ENCODE results near the gene GAD1.

The GAD1 gene

DNA sequence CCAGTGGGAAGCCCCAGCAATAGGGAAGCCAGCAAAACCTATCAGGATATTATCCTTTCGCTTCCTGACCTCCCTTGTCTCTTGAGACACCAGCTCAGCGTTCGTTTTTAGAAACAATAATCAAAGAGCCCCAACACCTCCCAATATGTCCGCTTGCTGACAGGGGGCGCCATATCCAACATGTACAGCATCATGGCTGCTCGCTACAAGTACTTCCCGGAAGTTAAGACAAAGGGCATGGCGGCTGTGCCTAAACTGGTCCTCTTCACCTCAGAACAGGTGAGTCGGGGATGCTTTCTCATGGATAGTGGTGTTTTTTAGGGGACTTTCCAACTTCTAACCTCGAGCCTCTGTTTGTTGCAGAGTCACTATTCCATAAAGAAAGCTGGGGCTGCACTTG, 28.7 kb downstream of the GAD1 start:
- peak; percentile 44 for DNase-seq (ENCODE audit: low spot score)

DNA sequence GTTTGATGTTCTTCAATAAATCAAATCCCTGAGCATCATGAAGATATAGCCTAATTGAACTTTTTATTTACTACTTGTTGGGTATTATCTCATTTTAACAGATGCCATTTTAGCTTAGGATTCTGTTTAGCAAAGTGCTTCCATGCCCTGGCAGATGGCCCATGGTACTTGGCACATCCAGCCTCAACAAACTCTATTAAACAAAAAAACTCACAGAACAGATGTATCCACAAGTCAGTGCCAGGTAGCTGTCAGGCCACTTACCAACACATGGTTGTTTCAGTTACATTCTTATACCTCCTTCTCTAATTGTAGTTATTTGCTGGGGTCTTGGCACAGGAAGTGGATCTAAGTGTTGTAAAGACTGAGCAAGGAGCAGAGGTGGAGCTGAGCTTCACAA, 29.6 kb downstream of the GAD1 start:
- no peak for DNase-seq (ENCODE audit: low spot score)

DNA sequence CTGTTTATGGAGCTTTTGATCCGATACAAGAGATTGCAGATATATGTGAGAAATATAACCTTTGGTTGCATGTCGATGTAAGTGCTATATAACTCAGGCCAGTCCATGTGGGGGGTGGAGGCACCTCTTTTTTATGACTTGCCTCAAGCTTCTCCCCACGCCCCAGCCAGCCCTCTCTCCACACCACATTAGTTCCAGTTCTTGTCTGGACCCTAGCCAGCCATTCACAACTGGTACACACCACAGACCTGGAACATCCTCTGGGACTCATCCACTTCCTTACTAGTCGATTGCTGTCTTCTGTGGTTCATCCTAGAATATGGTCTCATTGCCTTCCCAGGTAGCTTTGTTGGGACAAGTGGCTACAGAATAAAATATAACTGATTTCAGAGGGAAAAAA, 31.0 kb downstream of the GAD1 start:
- DNase-seq (ENCODE audit: low spot score), result no peak

DNA sequence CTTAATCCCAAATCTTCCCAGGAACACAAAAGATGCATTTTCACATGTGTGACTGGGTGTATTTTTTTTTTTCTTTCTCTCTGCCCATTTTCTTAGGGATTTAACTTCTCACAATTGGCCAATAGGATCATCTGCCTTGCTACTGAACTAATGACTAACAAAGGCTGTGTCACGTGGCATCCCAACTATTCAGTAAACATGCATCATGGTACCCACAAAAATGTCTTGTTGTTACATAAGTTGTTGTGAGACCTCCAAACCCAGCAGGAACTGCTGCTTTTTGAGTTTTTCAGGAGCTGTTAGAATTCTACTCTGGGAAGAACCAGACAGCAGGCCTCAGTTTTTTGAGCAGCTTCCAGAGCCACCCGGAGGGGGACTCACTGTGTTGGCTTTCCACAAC, 31.9 kb downstream of the GAD1 start:
- DNase-seq (ENCODE audit: low spot score), result no peak

DNA sequence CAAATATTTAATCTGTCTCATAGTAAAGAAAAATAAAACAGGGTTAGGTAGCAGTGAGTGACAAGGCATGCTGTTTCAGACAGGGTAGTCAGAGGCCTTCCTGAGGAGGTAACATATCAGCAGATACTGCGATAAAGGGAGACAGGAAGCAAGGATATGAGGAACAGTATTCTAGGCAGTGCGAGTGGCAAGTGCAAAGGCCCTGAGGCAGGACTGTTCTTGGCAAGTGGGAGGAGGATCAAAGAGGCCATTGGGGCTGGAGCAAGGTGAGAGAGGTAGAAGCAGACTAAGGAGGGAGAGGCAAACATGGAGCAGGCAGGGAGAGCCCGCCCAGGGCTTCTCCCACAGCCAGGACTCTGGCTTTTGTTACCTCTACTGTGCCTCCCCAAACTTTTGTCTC, 33.6 kb downstream of the GAD1 start:
- no peak for DNase-seq (ENCODE audit: low spot score)

DNA sequence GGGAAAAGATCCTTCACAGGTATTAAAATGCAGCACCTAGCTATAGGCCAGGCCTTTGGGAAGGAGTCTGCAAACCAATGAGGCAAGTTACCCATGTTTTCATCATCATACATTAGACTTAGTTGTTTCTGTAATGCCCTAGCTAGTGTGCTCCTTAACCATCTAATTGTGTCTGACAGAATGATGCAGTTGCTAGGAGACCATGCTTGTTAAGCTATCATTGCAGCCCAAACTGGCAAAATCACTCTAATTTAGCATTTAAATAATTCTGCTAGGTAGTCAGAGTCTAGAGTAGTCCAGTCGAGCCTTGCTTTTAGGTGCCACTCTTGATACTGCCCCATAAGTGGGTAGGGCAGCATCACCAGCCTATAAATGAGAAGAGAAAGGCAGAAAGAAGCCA, 34.9 kb downstream of the GAD1 start:
- DNase-seq (ENCODE audit: low spot score), result no peak

DNA sequence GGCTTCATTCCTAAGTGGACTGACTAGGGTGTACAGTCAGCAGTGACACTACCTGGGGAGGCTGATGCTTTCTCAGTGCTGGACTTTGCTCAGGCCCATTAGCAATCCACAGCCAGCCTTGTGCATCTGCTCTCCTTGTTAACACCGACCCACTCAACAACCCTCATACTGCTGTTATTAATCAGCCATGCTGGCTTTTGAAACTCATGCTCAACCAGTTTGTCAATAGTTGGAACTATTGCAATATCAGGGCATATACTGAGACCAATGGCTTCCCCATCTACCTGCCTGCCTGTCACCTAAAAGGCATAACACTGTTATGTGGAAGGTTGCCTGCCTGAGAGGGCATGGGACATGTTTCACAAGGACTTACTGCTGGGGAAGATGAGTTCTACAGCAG, 39.4 kb downstream of the GAD1 start:
- DNase-seq (ENCODE audit: low spot score), result no peak

DNA sequence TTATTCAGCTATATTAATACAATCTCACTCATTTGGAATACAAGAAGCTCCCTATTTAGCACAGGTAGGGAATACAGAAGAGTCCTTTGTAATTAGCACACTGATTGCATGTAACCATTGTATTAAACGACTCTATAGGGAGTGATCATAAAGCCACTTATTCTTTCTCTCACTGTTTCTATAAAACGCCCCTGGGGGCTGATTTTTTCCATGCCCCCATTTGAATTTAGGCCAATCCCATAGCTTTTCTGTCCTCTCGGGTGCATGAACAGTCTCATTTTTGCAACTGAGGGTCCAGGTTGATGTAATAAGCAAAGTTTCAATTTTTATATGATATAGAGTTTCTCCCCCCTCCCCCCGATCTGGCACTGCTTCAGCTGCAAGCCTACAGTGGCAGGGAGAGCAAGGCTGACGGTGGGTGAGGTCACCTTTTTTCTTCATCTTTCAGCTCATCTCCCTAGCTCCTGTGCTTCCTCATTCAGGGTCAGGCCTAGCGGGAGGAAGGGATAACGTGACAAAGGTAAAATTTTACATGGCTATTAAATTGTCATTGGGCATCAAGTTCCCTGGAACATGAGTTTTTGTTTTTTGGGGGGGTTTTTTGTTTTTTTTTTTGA, 45.7 kb downstream of the GAD1 start:
- no peak for DNase-seq (ENCODE audit: low spot score)

DNA sequence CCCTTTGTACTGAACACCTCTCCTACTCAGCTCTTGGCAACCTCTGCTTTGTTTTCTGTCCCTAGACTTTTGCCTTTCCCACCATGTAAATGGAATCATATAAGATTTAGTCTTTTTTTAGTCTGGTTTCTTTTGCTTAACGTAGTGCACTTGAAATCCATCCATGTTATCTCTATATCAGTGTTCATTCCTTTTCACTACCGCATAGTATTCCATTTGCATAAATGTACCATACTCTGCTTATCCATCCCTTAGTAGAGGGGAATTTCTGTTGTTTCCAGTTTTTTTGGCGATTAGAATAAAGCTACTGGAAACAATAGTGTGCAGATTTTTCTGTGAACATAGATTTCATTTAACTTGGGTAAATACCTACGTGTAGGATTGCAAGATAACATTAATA, 46.4 kb downstream of the GAD1 start:
- DNase-seq (ENCODE audit: low spot score), result no peak

DNA sequence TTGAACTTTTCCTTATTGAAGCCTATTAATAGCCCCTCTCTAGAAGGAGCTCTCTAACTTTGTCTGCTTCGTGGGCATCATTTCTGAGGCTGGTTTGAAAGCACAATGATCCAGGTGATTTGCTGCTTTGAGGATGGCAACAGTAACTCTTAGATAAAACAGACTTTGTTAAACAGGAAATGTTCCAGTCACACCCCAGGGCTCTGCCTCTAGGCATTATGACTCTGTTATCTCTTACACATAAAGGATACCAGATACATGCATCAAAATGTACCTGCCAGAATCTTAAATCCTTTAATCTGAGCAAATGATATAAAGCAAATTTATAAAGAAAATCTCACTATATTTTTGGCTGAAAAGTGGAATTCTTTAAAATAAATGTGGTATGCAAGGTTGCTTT, 52.3 kb downstream of the GAD1 start:
- DNase-seq (ENCODE audit: low spot score), result no peak

DNA sequence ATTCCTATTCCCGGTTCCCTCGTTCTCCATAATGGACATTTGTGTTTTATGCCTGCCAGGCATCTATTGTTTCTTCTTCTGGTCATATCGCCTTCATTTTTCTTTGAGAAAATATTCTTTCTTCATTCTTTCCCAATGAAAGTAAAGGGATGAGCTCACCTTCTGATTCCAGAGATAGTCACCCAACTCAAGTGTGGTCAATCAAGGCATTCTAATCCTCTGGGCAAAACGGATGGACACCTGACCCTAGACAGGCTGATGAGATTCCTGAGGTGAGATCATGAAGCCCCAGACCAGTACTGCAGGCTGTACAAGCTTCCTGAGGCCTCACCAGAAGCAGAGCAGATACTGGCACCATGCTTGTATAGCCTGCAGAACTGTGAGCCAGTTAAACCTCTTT, 52.8 kb downstream of the GAD1 start:
- no peak for DNase-seq (ENCODE audit: low spot score)

DNA sequence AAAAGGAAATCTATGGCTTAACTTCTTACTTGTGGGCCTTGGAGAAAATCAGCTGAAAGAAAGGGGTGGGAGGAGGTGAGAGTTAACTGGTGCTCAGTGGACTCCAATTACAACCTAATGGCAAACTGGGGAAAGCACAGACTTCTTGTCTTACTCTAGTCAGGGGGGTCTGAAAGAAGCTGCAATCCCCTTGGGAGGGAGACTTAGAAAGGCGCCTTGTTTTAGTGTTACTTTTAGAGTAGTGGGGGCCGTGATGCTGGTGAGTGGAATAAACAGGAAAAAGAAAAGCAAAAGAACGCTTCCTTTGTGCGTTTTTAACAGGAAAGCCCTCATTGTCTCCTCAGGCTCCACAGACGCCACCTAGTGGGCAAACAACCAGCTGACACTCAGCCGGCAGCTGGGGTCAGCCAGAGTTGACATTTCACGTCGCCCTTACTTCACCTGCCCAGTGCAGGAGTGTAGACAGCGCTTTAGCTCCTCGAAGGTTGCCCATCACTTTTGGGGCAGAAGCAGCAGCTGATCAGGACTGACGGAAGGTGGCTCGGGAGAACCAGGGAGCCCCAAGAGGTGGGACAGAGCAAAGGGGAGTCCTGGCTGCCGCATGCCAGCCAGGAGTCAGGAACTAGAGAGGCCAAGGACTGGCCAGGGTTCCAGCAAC, 56.5 kb downstream of the GAD1 start:
- DNase-seq (ENCODE audit: low spot score), result peak; percentile 92

DNA sequence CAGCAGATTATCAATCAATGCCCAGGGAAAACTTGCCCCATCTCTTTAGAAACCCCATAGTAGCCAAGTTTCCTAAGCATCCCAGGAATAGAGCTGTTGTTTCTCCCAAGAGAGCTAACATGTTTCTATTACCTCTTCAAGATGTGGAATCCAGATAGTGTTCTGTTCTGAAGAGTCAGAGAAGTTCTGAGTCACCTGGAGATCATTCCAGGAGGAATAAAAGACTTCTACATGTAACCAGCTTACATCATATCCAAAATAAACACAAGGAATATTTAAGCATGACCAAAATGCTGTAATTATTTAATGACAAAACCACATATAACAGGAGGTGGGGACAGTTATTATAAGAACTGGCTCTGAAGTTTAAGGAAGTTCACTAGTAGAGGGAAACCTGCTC, 61.4 kb downstream of the GAD1 start:
- DNase-seq (ENCODE audit: low spot score), result no peak

DNA sequence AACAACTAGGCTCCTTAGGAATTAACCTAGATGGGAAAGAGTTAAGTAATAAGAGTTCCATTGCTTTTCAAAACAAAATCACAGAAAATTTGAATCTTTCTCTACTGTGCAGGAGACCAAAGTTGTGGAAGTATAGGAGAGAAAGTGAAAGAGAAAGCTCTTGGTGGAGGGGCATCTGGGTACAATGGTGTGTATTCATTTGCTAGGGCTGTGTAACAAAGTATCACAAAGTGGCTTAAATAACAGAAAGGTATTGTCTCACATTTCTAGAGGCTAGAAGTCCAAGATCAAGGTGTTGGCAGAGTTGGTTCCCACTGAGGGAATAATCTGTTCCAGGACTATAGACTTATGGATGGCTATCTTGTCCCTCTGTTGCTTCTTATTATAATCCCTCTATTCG, 61.8 kb downstream of the GAD1 start:
- no peak for DNase-seq (ENCODE audit: low spot score)

DNA sequence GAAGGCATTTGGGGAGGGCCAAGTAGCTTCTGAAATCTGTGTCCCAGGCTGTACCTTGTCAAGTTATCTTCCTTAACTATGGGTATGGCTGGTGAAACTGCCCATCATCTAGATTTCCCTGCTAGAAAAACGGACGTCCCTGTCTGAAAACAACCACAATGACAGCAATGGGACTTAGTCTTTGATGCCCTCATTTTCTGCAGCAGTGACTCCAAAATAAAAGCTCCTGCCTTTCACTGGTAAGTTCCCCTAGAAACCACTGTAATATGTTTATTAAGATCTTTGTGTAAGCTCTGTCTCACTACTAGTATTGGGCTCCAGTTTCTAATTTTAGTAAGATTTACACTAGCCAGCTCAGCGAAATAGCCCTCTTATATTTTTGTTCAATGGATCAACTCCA, 65.2 kb downstream of the GAD1 start:
- no peak for DNase-seq (ENCODE audit: low spot score)

DNA sequence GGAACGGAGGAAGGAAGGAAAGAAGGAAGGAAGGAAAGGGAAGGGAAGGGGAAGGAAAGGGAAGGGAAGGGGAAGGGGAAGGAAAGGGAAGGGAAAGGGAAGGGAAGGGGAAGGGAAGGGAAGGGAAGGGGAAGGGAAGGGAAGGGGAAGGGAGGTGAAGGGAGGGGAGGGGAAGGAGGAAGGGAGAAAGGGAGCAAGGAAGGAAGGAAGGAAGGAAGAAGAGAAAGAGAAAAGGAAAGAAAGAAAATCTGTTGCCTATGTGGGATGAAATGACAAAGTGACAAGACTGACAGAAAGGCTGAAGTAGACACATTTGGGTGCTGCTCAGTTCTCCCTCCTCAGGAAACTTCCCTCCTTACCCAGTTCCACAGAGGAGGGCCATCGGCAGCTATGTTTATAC, 66.1 kb downstream of the GAD1 start:
- DNase-seq (ENCODE audit: low spot score), result no peak

DNA sequence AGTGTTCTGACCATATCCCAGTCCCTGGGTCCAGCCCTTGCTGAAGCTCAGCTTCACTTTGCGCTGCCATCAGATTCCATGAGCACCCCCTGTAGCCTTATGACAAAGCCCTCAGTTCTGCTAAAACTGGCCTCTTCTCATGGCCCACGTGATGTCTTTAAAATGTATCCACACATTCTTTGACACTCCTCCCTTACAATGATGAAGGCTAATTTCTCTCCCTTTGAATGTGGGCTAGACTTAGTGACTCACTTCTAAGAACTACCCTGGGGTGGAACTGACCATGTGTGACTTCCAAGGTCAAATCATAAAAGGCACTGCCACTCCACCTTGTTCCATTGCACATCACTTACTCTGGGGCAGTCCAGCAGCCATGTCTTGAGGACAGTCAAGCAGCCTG, 67.0 kb downstream of the GAD1 start:
- DNase-seq (ENCODE audit: low spot score), result no peak

DNA sequence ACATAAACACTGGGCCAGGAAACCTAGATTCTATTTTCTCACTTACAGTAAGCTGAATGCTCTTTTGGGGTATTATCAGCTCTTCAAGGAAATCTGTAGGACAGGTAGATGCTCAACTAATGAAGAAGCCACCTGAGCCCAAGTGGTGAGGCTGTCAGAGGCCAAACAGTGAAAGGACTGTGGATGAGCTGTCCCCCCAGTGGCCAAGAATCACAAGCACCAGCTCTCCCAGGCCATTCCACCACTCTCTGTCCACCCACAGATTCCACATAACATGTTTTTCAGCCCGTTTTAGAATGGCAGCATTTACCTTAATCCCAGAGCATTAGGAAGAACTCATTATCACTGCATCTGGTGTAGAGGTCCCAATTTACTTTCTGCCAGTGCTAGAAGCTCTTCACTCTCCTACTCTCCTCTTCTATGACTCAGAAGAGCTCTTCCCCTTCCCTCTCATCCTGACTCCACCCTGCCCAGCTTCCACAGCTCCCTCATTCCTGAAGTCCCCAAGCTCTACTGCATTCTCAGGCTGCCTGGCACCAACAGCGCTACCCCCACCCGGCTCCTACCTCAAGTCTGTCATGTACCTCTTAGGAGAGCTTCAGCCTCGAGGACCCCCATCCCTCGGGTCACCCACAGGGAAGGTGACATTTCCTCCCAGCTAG, 68.6 kb downstream of the GAD1 start:
- DNase-seq (ENCODE audit: low spot score), result peak; percentile 18

DNA sequence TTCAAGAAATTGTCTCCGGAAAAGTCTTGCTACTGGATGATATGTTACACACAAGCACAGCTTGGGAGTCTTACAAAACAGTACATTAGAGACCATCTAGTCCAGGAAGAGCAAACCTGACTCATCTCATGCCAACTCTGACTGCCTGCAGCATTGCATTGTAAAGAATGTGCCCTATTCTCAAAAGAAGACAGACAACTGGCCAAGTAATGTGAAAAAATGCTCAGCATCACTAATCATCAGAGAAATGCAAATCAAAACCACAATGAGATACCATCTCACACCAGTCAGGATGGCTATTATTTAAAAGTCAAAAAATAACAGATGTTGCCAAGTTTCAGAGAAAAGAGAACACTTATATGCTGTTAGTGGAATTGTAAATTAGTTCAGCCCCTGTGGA, 69.7 kb downstream of the GAD1 start:
- no peak for DNase-seq (ENCODE audit: low spot score)

DNA sequence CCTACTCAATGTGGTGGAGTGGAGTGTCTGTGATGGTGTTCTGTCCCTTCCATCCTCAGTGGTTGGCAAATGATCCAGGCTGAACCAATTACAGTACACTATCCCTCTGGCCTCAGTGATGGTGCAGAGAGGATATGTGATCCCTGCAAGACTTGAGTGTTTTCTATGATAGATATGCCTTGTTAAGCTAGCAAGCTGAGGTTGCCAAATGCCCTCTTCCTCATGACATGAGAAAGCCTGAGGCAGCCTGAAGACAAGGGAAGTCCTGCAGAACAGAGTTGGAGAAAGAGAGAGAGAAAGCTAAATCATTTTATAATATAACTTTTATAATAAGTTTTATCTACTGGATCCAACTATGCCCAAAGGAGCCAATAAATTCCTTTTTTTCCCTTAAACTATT, 70.8 kb downstream of the GAD1 start:
- no peak for DNase-seq (ENCODE audit: low spot score)

DNA sequence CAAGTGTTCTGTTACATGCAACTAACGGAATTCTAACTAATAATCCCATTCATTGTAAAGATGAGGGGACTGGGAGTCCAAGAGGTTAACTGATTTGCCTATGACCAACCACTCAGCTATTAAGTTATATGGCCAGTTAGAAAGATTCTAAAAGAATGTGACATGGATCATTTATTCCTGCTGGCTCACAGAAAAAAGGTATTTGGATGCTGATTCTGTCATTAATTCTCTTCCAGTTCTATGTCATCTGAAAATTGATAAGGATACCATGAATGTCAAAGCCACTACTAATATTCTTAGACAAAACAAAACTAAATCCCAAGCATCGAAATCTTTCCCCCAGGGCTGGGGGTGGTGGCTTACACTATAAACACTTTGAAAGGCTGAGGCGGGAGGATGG, 71.2 kb downstream of the GAD1 start:
- no peak for DNase-seq (ENCODE audit: low spot score)

DNA sequence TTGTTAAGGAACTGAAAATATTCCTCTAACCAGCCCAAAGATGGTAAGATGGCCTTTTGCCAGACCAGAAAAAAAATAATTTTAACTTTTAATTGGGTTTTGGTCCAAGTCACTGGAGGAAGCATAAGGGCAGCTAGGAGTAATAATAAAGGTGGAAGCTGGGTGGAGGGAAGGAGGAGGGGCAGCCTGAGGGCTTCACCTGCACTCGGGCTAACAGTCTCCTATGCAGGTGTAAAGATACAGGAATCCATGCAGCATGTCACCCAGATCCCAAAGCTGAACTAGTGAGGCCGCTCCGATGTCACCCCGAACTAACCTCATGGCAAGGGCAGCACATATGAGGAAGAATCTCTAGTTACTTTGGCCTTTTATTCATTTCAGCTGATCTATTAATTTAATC, 75.2 kb downstream of the GAD1 start:
- DNase-seq (ENCODE audit: low spot score), result no peak

DNA sequence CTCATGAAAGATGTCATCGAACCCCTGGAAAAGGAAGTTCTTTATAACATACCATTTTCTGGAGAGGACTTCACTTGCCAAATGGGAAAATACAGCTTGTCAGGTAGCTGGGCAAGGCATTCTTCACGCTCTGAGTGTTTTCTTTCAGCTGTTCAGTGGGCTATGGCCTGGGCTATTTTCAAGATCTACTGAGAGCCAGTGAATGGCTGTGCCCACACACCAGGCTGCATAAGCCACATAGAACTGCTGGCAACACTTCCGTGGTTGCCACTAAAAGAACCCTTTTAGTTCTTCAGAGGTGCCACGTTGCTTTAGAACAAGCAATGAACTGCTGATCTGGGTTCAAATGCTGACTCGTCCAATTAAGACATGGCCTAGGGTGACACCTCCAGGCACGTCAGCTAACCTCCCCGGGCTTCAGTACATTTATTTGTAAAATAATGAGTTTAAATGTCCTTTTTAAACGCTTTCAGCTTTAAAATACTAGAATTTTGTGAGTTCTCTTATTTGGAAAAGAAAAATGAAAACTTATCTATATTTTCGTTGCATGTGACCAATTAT, 75.8 kb downstream of the GAD1 start:
- DNase-seq (ENCODE audit: low spot score), result no peak

All from iPS-NIHi11 (cell line).